Left lung (tissue), 10 donors: ENCODE measurements around the gene CDX1. TPM values are rescaled to one million over a fixed set of nuclear protein-coding genes. Genes with fewer than 3 reads are reported as not detected.
A peak's percentile ranks its signal among the peaks of the same experiment; 100 is the strongest.

Source experiments
- ATAC-seq: fragments of 200-7000 bp; cut with Tn5 transposase; one replicate; pipeline ENCODE4 v1.9.1; 2020; ENCODE audit warnings: moderate library complexity
- DNase-seq, 4 donors: peaks; one replicate each; pipeline ENCODE4 v3.0.0-alpha.2; 2013 to 2020
- H3K27ac ChIP-seq, 2 donors: fragments of 200-600 bp; sonication (generic) in 1 of 2; one replicate each; pipeline versions ENCODE4 v1.5.0 to v1.8.0; 2020 to 2021
- H3K27me3 ChIP-seq, 2 donors: fragments of 200-600 bp; sonication (generic) in 1 of 2; one replicate each; pipeline versions ENCODE4 v1.5.0 to v1.8.0; 2020 to 2021
- H3K36me3 ChIP-seq, 2 donors: fragments of 200-600 bp; sonication (generic) in 1 of 2; one replicate each; pipeline versions ENCODE4 v1.5.0 to v1.8.0; 2020 to 2021
- H3K4me1 ChIP-seq, 2 donors: fragments of 200-600 bp; one replicate each; pipeline ENCODE4 v1.8.0; 2021
- H3K4me3 ChIP-seq, 2 donors: fragments of 200-600 bp; sonication (generic) in 1 of 2; one replicate each; pipeline versions ENCODE4 v1.5.0 to v1.8.0; 2020 to 2021; ENCODE audit warnings: mild to moderate bottlenecking in 1 of 2
- H3K9me3 ChIP-seq, 2 donors: fragments of 200-600 bp; sonication (generic) in 1 of 2; one replicate each; pipeline versions ENCODE4 v1.5.0 to v1.8.0; 2020 to 2021
- intact Hi-C, 2 donors: fragments of 100-400 bp; cut with DNase I; formaldehyde crosslinking; loops; one replicate each; pipeline versions ENCODE4 v1.11.2 to v1.14.2; 2022
- polyA plus RNA-seq, 6 donors: library from polyadenylated mRNA; unstranded; fragments of 120-200 nt; gene quantifications; one replicate each; pipeline ENCODE4 v1.2.1, GENCODE V29; 2013; ENCODE audit not compliant: insufficient read length in 6 of 6
- total RNA-seq, 2 donors: library from RNA; stranded (reverse); fragmentation: NEBNext Ultra II Directional; extraction: Animal tissue kit (Norgen Biotek cat#: 25700); gene quantifications; one replicate each; pipeline ENCODE4 v1.2.1, GENCODE V29; 2021
- TF ChIP-seq, protein P1 (sequence below), 2 donors: fragments of 200-600 bp; sonication (generic) in 1 of 2; IDR thresholded peaks; one replicate each; pipeline versions ENCODE4 v1.5.0 to v1.8.0; 2021; ENCODE audit warnings: antibody characterized with exemption in 2 of 2
- donor health status: DM: no; HTN: yes; CAD: no.
- donor health status: DM: no; HTN: no; CAD: no.

CDX1 gene
- total and polyA plus RNA-seq, 8 donors, result 0.14 to 0.60 (median 0.34) TPM; not detected in 1

DNA sequence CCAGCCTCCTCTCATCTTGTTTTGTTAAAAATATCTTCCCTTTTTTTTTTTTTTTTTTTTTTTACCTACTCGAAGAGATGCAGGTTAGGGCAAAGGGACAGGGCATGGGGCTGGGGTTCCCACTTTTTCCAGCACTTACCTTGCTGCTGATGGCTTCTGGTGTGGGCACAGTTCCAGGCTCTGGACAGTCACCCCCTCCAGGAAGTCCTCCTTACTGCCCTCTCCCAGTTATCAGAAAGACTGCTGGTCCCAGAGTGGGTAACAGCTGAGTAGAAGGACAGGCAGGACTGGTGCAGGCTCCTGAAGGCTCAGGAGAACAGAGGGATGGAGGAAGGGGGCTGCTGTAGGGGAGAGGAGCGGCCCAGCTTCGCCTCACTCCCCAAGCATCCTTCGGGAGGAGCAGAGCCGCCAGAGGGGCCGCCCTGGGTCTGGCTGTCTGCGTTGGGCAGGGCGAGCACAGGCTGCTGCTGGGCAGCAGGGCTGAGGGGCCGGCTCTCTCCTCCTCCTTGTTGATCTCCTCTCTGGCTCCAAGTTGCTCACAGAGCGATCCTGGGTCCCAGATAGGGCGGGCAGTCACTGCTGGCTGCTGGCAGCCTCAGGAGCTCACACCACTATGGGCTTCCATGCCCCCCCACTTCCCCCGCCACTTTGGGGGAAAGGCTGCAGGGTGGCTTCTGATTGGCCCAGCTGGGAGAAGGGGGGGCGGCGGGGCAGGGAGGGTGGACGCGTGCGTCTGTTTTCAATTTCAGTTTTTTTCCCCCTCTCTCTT is 11.1 kb upstream of the CDX1 start, which contains the start of gene PDGFRB:
Gene PDGFRB (minus strand): TSS at position 588 of the 769 bp plus-strand sequence. CDS start 18,798 bp downstream, outside the sequence.
- ATAC-seq, result peak; percentile 79
- intact Hi-C loops, result no loop called here
- peaks cover 2 to 10% of the 10 kb centered on the region in 2 donors for H3K4me1 ChIP-seq

DNA sequence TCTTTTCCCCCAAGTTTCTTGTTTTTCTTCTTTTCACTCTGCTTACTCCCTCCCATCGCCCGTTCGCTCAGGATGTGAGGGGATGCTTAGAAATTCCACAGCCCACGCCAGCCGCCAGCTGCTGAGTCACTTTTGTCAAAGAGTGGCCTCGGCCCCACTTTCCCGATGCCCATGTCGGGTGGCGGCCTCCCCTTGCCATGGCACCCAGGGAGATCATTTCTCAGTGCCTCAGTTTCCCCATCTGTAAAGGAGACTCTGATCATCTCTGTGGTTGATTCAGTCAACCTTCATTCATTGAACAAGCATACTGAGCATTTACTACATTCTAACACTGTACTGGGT is 10.6 kb upstream of the CDX1 start:
- intact Hi-C loops, result no loop called here
- H3K27me3 ChIP-seq, result peaks cover 0 to 30% of the 10 kb centered on the region in 2 donors
- ATAC-seq (no peak), DNase-seq (no peak)
- H3K9me3 ChIP-seq, result no peaks in the 10 kb centered on the region
- H3K4me3 ChIP-seq, result peak overlapping the region; percentile 30 to 31
- TF ChIP-seq, protein P1, sequence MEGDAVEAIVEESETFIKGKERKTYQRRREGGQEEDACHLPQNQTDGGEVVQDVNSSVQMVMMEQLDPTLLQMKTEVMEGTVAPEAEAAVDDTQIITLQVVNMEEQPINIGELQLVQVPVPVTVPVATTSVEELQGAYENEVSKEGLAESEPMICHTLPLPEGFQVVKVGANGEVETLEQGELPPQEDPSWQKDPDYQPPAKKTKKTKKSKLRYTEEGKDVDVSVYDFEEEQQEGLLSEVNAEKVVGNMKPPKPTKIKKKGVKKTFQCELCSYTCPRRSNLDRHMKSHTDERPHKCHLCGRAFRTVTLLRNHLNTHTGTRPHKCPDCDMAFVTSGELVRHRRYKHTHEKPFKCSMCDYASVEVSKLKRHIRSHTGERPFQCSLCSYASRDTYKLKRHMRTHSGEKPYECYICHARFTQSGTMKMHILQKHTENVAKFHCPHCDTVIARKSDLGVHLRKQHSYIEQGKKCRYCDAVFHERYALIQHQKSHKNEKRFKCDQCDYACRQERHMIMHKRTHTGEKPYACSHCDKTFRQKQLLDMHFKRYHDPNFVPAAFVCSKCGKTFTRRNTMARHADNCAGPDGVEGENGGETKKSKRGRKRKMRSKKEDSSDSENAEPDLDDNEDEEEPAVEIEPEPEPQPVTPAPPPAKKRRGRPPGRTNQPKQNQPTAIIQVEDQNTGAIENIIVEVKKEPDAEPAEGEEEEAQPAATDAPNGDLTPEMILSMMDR (IDR thresholded peaks at IDR 0.05), result no peak
- H3K4me1 ChIP-seq, result peaks cover 2 to 10% of the 10 kb centered on the region in 2 donors
- peak overlapping the region; percentile 26 to 91 for H3K27ac ChIP-seq
- H3K36me3 ChIP-seq, result no peaks in the 10 kb centered on the region

More for the DNA sequence above, 11.1 kb upstream of the CDX1 start, which contains the start of gene PDGFRB:
- Histone ChIP-seq H3K36me3 (no peaks in the 10 kb centered on the region), H3K9me3 (no peaks in the 10 kb centered on the region), H3K4me3 (peak within 1 kb of the TSS; percentile 30 to 31), H3K27ac (peak within 1 kb of the TSS; percentile 26 to 91), H3K27me3 (peaks cover 0 to 30% of the 10 kb centered on the region in 2 donors)
- DNase-seq, result peak in 3 of 4 donors; percentile 82 to 95 (median 87)
- TF ChIP-seq, protein P1 (IDR thresholded peaks at IDR 0.05), result no peak

GRCh38 chr5:150156540-150156939 is 10.0 kb upstream of the CDX1 start:
- Histone ChIP-seq H3K27ac (peak overlapping the region; percentile 26 to 91), H3K9me3 (no peaks in the 10 kb centered on the region), H3K36me3 (no peaks in the 10 kb centered on the region), H3K4me3 (no peak overlapping the region), H3K27me3 (peaks cover 0 to 30% of the 10 kb centered on the region in 2 donors), H3K4me1 (peaks cover 2 to 10% of the 10 kb centered on the region in 2 donors)
- ATAC-seq (no peak), DNase-seq (no peak)
- TF ChIP-seq, protein P1 (IDR thresholded peaks at IDR 0.05), result no peak
- intact Hi-C loops, result no loop called here

DNA sequence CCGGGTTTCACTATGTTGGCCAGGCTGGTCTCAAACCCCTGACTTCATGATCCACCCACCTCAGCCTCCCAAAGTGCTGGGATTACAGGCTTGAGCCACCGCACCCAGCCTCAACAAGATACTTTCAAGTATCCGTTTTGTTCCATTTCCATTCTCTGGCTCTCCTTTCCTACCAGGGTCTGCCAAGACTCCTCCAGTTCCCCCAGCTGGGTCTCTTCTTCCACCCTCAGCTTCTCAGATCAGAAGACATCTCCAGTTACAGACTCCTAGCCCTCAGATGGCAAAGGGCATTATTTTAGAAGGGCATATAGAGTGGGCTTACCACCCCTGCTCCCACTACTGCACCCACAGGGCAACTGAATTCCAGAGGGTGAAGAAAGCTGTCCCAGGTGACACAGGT is 9.4 kb upstream of the CDX1 start:
- no peak overlapping the region for H3K4me3 ChIP-seq
- no peaks in the 10 kb centered on the region for H3K9me3 ChIP-seq
- peaks cover 2 to 10% of the 10 kb centered on the region in 2 donors for H3K4me1 ChIP-seq
- intact Hi-C loops, result no loop called here
- TF ChIP-seq, protein P1 (IDR thresholded peaks at IDR 0.05), result no peak
- peaks cover 0 to 30% of the 10 kb centered on the region in 2 donors for H3K27me3 ChIP-seq
- H3K27ac ChIP-seq, result peak overlapping the region in 1 of 2 donors; percentile 18
- ATAC-seq (no peak), DNase-seq (no peak)
- H3K36me3 ChIP-seq, result no peaks in the 10 kb centered on the region

- ATAC-seq, result no peak
- peaks cover 0 to 30% of the 10 kb centered on the region in 2 donors for H3K27me3 ChIP-seq
- intact Hi-C loops, result no loop called here
These were observed 8.2 kb upstream of the CDX1 start for GRCh38 chr5:150158170-150158949.

More at GRCh38 chr5:150158170-150158949, 8.2 kb upstream of the CDX1 start:
- peak in 1 of 4 donors; percentile 63 for DNase-seq
- Histone ChIP-seq H3K9me3 (no peaks in the 10 kb centered on the region), H3K4me1 (peaks cover 2 to 10% of the 10 kb centered on the region in 2 donors), H3K36me3 (no peaks in the 10 kb centered on the region), H3K4me3 (no peak overlapping the region), H3K27ac (peak overlapping the region; percentile 25 to 73)
- TF ChIP-seq, protein P1 (IDR thresholded peaks at IDR 0.05), result no peak
